Mesenchymal stem cell (in vitro differentiated cells and primary cell): ENCODE data around the gene SAMSN1.

Experiments used
- DNase-seq: peaks from one replicate; pipeline ENCODE4 v3.0.0-alpha.2; 2013
- H2AFZ ChIP-seq: one replicate; pipeline ENCODE4 v1.6.1; 2013; ENCODE audit warnings: low read depth, mild to moderate bottlenecking, control low read depth, inconsistent platforms, low read length, moderate library complexity
- H2AK5ac ChIP-seq: 2 replicates; pipeline ENCODE4 v1.6.1; 2013; ENCODE audit warnings: low read length, moderate library complexity, mild to moderate bottlenecking, inconsistent platforms; ENCODE audit not compliant: severe bottlenecking
- H2BK120ac ChIP-seq: one replicate; pipeline ENCODE4 v1.6.1; 2013; ENCODE audit warnings: low read depth, mild to moderate bottlenecking, inconsistent platforms, low read length, moderate library complexity
- H2BK12ac ChIP-seq, 2 experiments: one replicate each; pipeline ENCODE4 v1.6.1; 2013; ENCODE audit warnings: inconsistent platforms in 2 of 2, low read length in 2 of 2, mild to moderate bottlenecking in 2 of 2, moderate library complexity in 2 of 2, control low read depth in 1 of 2
- H2BK15ac ChIP-seq: one replicate; pipeline ENCODE4 v1.6.1; 2013; ENCODE audit warnings: mild to moderate bottlenecking, low read depth, inconsistent platforms; ENCODE audit not compliant: poor library complexity, severe bottlenecking
- H2BK5ac ChIP-seq: 2 replicates; pipeline ENCODE4 v1.6.1; 2013; ENCODE audit warnings: low read depth, mild to moderate bottlenecking, low read length, control low read depth, inconsistent platforms; ENCODE audit not compliant: poor library complexity, severe bottlenecking
- H3K14ac ChIP-seq, 2 experiments: one replicate each; pipeline ENCODE4 v1.6.1; 2013; ENCODE audit warnings: inconsistent platforms in 2 of 2, low read length in 2 of 2, control low read depth in 1 of 2, mild to moderate bottlenecking in 1 of 2, moderate library complexity in 1 of 2
- H3K18ac ChIP-seq, 2 experiments: one replicate each; pipeline ENCODE4 v1.6.1; 2013; ENCODE audit warnings: inconsistent platforms in 2 of 2, low read length in 2 of 2, control low read depth in 1 of 2, low read depth in 1 of 2, mild to moderate bottlenecking in 1 of 2
- H3K23ac ChIP-seq, 2 experiments: one replicate each; pipeline ENCODE4 v1.6.1; 2013; ENCODE audit warnings: inconsistent platforms in 2 of 2, low read length in 2 of 2, mild to moderate bottlenecking in 2 of 2, moderate library complexity in 2 of 2, control low read depth in 1 of 2
- H3K27ac ChIP-seq: 2 replicates; pipeline ENCODE4 v1.5.1; 2013; ENCODE audit warnings: mild to moderate bottlenecking, moderate library complexity, low read length, control low read depth, inconsistent platforms; ENCODE audit not compliant: poor library complexity, severe bottlenecking
- H3K27me3 ChIP-seq, 2 experiments: 2 replicates each; pipeline versions ENCODE4 v1.6.1 to v1.7.0; 2013; ENCODE audit warnings: low read length in 2 of 2, mild to moderate bottlenecking in 2 of 2, moderate library complexity in 2 of 2, control low read depth in 1 of 2, inconsistent platforms in 1 of 2; ENCODE audit not compliant: control insufficient read depth in 1 of 2, insufficient read depth in 1 of 2
- H3K36me3 ChIP-seq, 2 experiments: 2 replicates each; pipeline versions ENCODE4 v1.6.1 to v1.7.0; 2013; ENCODE audit warnings: low read length in 2 of 2, control low read depth in 1 of 2, inconsistent platforms in 1 of 2, low read depth in 1 of 2, mild to moderate bottlenecking in 1 of 2; ENCODE audit not compliant: insufficient read depth in 2 of 2, control insufficient read depth in 1 of 2
- H3K4ac ChIP-seq, 2 experiments: one replicate each; pipeline ENCODE4 v1.6.1; 2013; ENCODE audit warnings: inconsistent platforms in 2 of 2, low read length in 2 of 2, mild to moderate bottlenecking in 2 of 2, moderate library complexity in 2 of 2, control low read depth in 1 of 2, low read depth in 1 of 2
- H3K4me1 ChIP-seq: 2 replicates; pipeline ENCODE4 v1.6.1; 2013; ENCODE audit warnings: low read depth, low read length, control low read depth; ENCODE audit not compliant: control insufficient read depth, insufficient read depth
- H3K4me2 ChIP-seq: 2 replicates; pipeline ENCODE4 v1.6.1; 2013; ENCODE audit warnings: low read length, mild to moderate bottlenecking, inconsistent platforms; ENCODE audit not compliant: poor library complexity, severe bottlenecking
- H3K4me3 ChIP-seq, 2 experiments: 2 replicates each; pipeline versions ENCODE4 v1.5.1 to v1.7.0; 2013; ENCODE audit warnings: low read length in 2 of 2, mild to moderate bottlenecking in 2 of 2, control low read depth in 1 of 2, low read depth in 1 of 2; ENCODE audit not compliant: insufficient read depth in 1 of 2
- H3K79me1 ChIP-seq: replicated peaks from 2 replicates; pipeline ENCODE4 v1.6.1; 2013; ENCODE audit warnings: mild to moderate bottlenecking, control low read depth, low read length, inconsistent platforms; ENCODE audit not compliant: poor library complexity, severe bottlenecking
- H3K9ac ChIP-seq: 2 replicates; pipeline ENCODE4 v1.7.0; 2013; ENCODE audit warnings: mild to moderate bottlenecking, low read length, moderate library complexity
- H3K9me3 ChIP-seq: 2 replicates; pipeline ENCODE4 v1.7.0; 2013; ENCODE audit warnings: mild to moderate bottlenecking, low read length; ENCODE audit not compliant: control insufficient read depth
- H4K8ac ChIP-seq: one replicate; pipeline ENCODE4 v1.6.1; 2013; ENCODE audit warnings: inconsistent platforms, mild to moderate bottlenecking, low read length, moderate library complexity
- H4K91ac ChIP-seq: one replicate; pipeline ENCODE4 v1.6.1; 2013; ENCODE audit warnings: mild to moderate bottlenecking, low read length, inconsistent platforms
- WGBS: methylation state at CpG from one replicate; pipeline ENCODE4 v1.1.7; 2013; ENCODE audit warnings: mixed read lengths; 5-methylcytosine and 5-hydroxymethylcytosine counted together

SAMSN1 gene

GRCh38 chr21:14482165-14482564 is 64.0 kb downstream of the SAMSN1 start:
- no peaks in the 10 kb centered on the region for H3K36me3 ChIP-seq
- no peak overlapping the region for H3K4me2 ChIP-seq
- no peak overlapping the region for H4K91ac ChIP-seq
- H2BK15ac ChIP-seq: no peak overlapping the region
- no peak overlapping the region for H3K14ac ChIP-seq
- H3K9me3 ChIP-seq: no peaks in the 10 kb centered on the region
- H4K8ac ChIP-seq: no peak overlapping the region
- H2BK12ac ChIP-seq: no peak overlapping the region
- H3K4me1 ChIP-seq: no peaks in the 10 kb centered on the region
- H3K27ac ChIP-seq: no peak overlapping the region
- 90% methylated on average over 4 of the region's 7 CpGs for WGBS
- H2AFZ ChIP-seq: no peak overlapping the region
- no peak overlapping the region for H3K18ac ChIP-seq
- no peak overlapping the region for H3K9ac ChIP-seq
- H3K23ac ChIP-seq: no peak overlapping the region
- no peak overlapping the region for H2BK5ac ChIP-seq
- H3K27me3 ChIP-seq: no peaks in the 10 kb centered on the region
- H3K4me3 ChIP-seq: no peak overlapping the region
- no peaks in the 10 kb centered on the region for H3K79me1 ChIP-seq
- DNase-seq: no peak
- no peak overlapping the region for H2BK120ac ChIP-seq
- no peak overlapping the region for H2AK5ac ChIP-seq
- H3K4ac ChIP-seq: no peak overlapping the region

- Histone ChIP-seq H3K4me3 (no peak overlapping the region), H3K4me2 (no peak overlapping the region), H3K4me1 (no peaks in the 10 kb centered on the region), H3K27ac (no peak overlapping the region), H3K14ac (no peak overlapping the region), H4K91ac (no peak overlapping the region), H3K18ac (no peak overlapping the region), H3K36me3 (no peaks in the 10 kb centered on the region), H2BK5ac (no peak overlapping the region), H3K4ac (no peak overlapping the region), H2AFZ (no peak overlapping the region), H2BK12ac (no peak overlapping the region), H3K9ac (no peak overlapping the region), H3K27me3 (no peaks in the 10 kb centered on the region), H2BK120ac (no peak overlapping the region), H2AK5ac (no peak overlapping the region), H3K23ac (no peak overlapping the region), H4K8ac (no peak overlapping the region), H3K79me1 (no peaks in the 10 kb centered on the region), H3K9me3 (no peaks in the 10 kb centered on the region), H2BK15ac (no peak overlapping the region)
- WGBS: 24% methylated on average over 1 of the region's 3 CpGs
- DNase-seq: no peak
These were observed 65.6 kb downstream of the SAMSN1 start for GRCh38 chr21:14480411-14481031.

GRCh38 chr21:14479241-14479786 is 66.8 kb downstream of the SAMSN1 start:
- Histone ChIP-seq H3K4ac (no peak overlapping the region), H3K9me3 (no peaks in the 10 kb centered on the region), H3K4me1 (no peaks in the 10 kb centered on the region), H3K18ac (no peak overlapping the region), H2BK120ac (no peak overlapping the region), H3K36me3 (no peaks in the 10 kb centered on the region), H3K27ac (no peak overlapping the region), H2BK12ac (no peak overlapping the region), H3K4me2 (no peak overlapping the region), H4K8ac (no peak overlapping the region), H2BK15ac (no peak overlapping the region), H3K23ac (no peak overlapping the region), H2AFZ (no peak overlapping the region), H3K79me1 (no peaks in the 10 kb centered on the region), H3K9ac (no peak overlapping the region), H4K91ac (no peak overlapping the region), H3K14ac (no peak overlapping the region), H3K4me3 (no peak overlapping the region), H2BK5ac (no peak overlapping the region), H3K27me3 (no peaks in the 10 kb centered on the region), H2AK5ac (no peak overlapping the region)
- no peak for DNase-seq
- WGBS: 88% methylated on average over 1 of the region's 1 CpG

- no peaks in the 10 kb centered on the region for H3K4me1 ChIP-seq
- H2AFZ ChIP-seq: no peak overlapping the region
- no peak overlapping the region for H2BK12ac ChIP-seq
- H2BK5ac ChIP-seq: no peak overlapping the region
- 83% methylated on average over 1 of the region's 1 CpG for WGBS
- H3K27me3 ChIP-seq: no peaks in the 10 kb centered on the region
- H3K14ac ChIP-seq: no peak overlapping the region
- no peak overlapping the region for H3K4me2 ChIP-seq
- H3K18ac ChIP-seq: no peak overlapping the region
- H2BK120ac ChIP-seq: no peak overlapping the region
- no peak overlapping the region for H2AK5ac ChIP-seq
- no peak overlapping the region for H3K9ac ChIP-seq
- H3K27ac ChIP-seq: no peak overlapping the region
- no peak overlapping the region for H3K4ac ChIP-seq
- no peaks in the 10 kb centered on the region for H3K9me3 ChIP-seq
- H3K36me3 ChIP-seq: no peaks in the 10 kb centered on the region
- H3K79me1 ChIP-seq: no peaks in the 10 kb centered on the region
- no peak overlapping the region for H3K4me3 ChIP-seq
- no peak for DNase-seq
- H2BK15ac ChIP-seq: no peak overlapping the region
- H4K8ac ChIP-seq: no peak overlapping the region
- H3K23ac ChIP-seq: no peak overlapping the region
- H4K91ac ChIP-seq: no peak overlapping the region
These were observed 68.3 kb downstream of the SAMSN1 start for GRCh38 chr21:14477841-14478240.
